ENCODE measurements around the gene OBSL1. TPM values are rescaled to one million over a fixed set of nuclear protein-coding genes. Genes with fewer than 3 reads are reported as not detected.

OBSL1 gene
- total RNA-seq, 1 experiment from 2014 or later = 25.5 TPM

DNA sequence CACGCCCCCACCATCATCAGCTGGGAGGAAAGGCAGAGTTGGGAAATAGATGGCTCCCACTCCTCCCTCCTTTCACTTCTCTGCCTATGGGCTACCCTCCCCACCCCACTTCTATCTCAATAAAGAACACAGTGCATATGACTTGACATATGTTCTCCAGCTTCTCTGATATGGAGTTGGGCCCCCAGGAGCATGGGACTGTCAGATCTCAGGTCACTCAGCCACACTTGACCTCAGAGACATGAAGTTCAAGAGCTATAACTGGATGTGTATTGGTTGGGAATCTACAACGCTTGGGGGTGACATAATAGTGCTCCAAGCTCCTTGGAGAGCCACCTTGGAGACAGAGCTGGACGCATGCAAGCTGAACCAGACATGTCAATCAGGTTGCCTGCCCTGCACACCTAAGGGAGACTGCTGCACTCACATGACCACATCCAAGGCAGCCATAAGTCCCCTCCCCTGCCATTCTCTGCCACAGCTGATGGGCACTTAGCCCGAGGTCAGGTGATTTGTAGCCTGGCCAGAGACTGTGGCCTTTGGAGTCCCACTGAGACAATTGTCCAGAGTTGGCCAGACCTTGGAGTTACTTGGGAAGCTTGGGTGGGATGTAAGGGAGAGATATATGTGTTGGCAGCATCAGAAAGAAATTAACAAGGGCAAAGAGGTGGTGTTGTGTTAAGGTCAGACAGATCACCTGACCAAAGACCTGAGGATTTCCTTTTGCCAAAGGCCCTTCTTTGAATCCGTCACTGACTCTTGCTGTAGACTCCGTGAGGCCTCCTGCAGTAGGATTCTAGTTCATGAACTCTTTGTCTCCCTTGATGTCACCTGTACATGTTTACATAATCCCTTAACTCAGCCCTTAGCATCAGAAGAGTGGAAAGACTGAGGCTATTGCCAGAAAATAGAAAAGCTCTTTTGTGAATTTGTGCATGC is 4.5 kb upstream of the OBSL1 start:
- TF ChIP-seq, protein P1, sequence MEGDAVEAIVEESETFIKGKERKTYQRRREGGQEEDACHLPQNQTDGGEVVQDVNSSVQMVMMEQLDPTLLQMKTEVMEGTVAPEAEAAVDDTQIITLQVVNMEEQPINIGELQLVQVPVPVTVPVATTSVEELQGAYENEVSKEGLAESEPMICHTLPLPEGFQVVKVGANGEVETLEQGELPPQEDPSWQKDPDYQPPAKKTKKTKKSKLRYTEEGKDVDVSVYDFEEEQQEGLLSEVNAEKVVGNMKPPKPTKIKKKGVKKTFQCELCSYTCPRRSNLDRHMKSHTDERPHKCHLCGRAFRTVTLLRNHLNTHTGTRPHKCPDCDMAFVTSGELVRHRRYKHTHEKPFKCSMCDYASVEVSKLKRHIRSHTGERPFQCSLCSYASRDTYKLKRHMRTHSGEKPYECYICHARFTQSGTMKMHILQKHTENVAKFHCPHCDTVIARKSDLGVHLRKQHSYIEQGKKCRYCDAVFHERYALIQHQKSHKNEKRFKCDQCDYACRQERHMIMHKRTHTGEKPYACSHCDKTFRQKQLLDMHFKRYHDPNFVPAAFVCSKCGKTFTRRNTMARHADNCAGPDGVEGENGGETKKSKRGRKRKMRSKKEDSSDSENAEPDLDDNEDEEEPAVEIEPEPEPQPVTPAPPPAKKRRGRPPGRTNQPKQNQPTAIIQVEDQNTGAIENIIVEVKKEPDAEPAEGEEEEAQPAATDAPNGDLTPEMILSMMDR (IDR thresholded peaks at IDR 0.05) = no peak
- TF ChIP-seq TCF7L2 (IDR thresholded peaks at IDR 0.05; ENCODE audit: low read depth, low read length) = no peak
- no peak for TF ChIP-seq SIN3A (IDR thresholded peaks at IDR 0.05; ENCODE audit: borderline replicate concordance, insufficient read depth, low read depth, low read length)
- TF ChIP-seq, protein P2, sequence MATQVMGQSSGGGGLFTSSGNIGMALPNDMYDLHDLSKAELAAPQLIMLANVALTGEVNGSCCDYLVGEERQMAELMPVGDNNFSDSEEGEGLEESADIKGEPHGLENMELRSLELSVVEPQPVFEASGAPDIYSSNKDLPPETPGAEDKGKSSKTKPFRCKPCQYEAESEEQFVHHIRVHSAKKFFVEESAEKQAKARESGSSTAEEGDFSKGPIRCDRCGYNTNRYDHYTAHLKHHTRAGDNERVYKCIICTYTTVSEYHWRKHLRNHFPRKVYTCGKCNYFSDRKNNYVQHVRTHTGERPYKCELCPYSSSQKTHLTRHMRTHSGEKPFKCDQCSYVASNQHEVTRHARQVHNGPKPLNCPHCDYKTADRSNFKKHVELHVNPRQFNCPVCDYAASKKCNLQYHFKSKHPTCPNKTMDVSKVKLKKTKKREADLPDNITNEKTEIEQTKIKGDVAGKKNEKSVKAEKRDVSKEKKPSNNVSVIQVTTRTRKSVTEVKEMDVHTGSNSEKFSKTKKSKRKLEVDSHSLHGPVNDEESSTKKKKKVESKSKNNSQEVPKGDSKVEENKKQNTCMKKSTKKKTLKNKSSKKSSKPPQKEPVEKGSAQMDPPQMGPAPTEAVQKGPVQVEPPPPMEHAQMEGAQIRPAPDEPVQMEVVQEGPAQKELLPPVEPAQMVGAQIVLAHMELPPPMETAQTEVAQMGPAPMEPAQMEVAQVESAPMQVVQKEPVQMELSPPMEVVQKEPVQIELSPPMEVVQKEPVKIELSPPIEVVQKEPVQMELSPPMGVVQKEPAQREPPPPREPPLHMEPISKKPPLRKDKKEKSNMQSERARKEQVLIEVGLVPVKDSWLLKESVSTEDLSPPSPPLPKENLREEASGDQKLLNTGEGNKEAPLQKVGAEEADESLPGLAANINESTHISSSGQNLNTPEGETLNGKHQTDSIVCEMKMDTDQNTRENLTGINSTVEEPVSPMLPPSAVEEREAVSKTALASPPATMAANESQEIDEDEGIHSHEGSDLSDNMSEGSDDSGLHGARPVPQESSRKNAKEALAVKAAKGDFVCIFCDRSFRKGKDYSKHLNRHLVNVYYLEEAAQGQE (IDR thresholded peaks at IDR 0.05; ENCODE audit: insufficient read depth in 1 of 2, low read depth in 2 of 2, low read length in 1 of 2) = no peak
- intact Hi-C loops (cut with micrococcal nuclease; ENCODE audit: unreplicated experiment) = no loop called here
- Histone ChIP-seq H3K27me3 (ENCODE audit: control insufficient read depth, insufficient read depth, low read length) (no peaks in the 10 kb centered on the region), H3K36me3 (ENCODE audit: control insufficient read depth, insufficient read depth, low read length) (no peaks in the 10 kb centered on the region), H3K4me1 (ENCODE audit: control insufficient read depth, insufficient read depth, low read length) (peaks cover 8% of the 10 kb centered on the region), H3K27ac (ENCODE audit: low read length) (no peak overlapping the region), H3K4me3 (ENCODE audit: low read depth in 2 of 2, low read length in 2 of 2) (no peak overlapping the region), H3K9me3 (ENCODE audit: control insufficient read depth, insufficient read depth, low read depth, low read length) (no peaks in the 10 kb centered on the region)
- CTCF ChIA-PET = interaction anchor here (0.6 kb wide), 2 partner anchors 16 to 54 kb away, joined by 3 to 6 read pairs; no protein-coding TSS in a partner anchor
- POLR2A ChIA-PET = no interaction called here
- ATAC-seq = no peak
- no peak for DNase-seq (ENCODE audit: low read depth, low spot score)
- no TSS peak for BruUV-seq (replicated peaks)
- in situ Hi-C loops (cut with HindIII; ENCODE audit: low pct_unique_long_range_greater_than_20kb, low sequenced_read_pairs) = no loop called here

DNA sequence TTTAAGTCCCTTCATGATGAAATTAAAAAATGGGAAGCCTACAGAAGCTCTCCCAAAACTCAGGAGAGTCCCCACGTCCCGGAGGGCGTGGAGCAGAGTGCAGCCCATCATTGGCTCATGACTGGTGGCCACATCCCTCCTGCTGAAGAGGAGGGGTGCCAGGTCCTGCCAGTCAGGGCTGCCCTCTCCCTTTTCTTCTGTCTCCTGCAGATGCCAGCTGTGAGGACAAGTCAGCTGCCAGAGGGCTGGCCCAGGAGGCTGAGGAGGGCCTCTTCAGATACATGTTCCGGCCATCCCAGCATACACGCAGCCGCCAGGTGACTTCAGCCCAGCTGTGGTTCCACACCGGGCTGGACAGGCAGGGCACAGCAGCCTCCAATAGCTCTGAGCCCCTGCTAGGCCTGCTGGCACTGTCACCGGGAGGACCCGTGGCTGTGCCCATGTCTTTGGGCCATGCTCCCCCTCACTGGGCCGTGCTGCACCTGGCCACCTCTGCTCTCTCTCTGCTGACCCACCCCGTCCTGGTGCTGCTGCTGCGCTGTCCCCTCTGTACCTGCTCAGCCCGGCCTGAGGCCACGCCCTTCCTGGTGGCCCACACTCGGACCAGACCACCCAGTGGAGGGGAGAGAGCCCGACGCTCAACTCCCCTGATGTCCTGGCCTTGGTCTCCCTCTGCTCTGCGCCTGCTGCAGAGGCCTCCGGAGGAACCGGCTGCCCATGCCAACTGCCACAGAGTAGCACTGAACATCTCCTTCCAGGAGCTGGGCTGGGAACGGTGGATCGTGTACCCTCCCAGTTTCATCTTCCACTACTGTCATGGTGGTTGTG is 3.4 kb upstream of the OBSL1 start:
- no TSS peak for BruUV-seq (replicated peaks)
- Histone ChIP-seq H3K9me3 (ENCODE audit: control insufficient read depth, insufficient read depth, low read depth, low read length) (no peaks in the 10 kb centered on the region), H3K36me3 (ENCODE audit: control insufficient read depth, insufficient read depth, low read length) (no peaks in the 10 kb centered on the region), H3K4me3 (ENCODE audit: low read depth in 2 of 2, low read length in 2 of 2) (no peak overlapping the region), H3K4me1 (ENCODE audit: control insufficient read depth, insufficient read depth, low read length) (peaks cover 11% of the 10 kb centered on the region), H3K27ac (ENCODE audit: low read length) (no peak overlapping the region), H3K27me3 (ENCODE audit: control insufficient read depth, insufficient read depth, low read length) (no peaks in the 10 kb centered on the region)
- ChIA-PET CTCF (interaction anchor here (0.6 to 1.3 kb wide), 2 partner anchors 14 to 53 kb away, joined by 3 to 6 read pairs; no protein-coding TSS in a partner anchor), POLR2A (no interaction called here)
- ATAC-seq (no peak), DNase-seq (ENCODE audit: low read depth, low spot score) (no peak)
- in situ Hi-C loops (cut with HindIII; ENCODE audit: low pct_unique_long_range_greater_than_20kb, low sequenced_read_pairs) = no loop called here
- intact Hi-C loops (cut with micrococcal nuclease; ENCODE audit: unreplicated experiment) = no loop called here
- no peak for TF ChIP-seq TCF7L2 (IDR thresholded peaks at IDR 0.05; ENCODE audit: low read depth, low read length)
- TF ChIP-seq, protein P2 (IDR thresholded peaks at IDR 0.05; ENCODE audit: insufficient read depth in 1 of 2, low read depth in 2 of 2, low read length in 1 of 2) = no peak
- TF ChIP-seq POLR2AphosphoS5 (IDR thresholded peaks at IDR 0.05; ENCODE audit: low read depth, low read length) = no peak
- TF ChIP-seq SIN3A (IDR thresholded peaks at IDR 0.05; ENCODE audit: borderline replicate concordance, insufficient read depth, low read depth, low read length) = no peak
- TF ChIP-seq, protein P1 (IDR thresholded peaks at IDR 0.05) = no peak

Data from Panc1 (cell line).